ENCODE data around the gene LRRC56. TPM values are rescaled to one million over a fixed set of nuclear protein-coding genes. Genes with fewer than 3 reads are reported as not detected.

LRRC56 gene
- total RNA-seq, 1 experiment from 2014 or later, result 3.4 TPM

DNA sequence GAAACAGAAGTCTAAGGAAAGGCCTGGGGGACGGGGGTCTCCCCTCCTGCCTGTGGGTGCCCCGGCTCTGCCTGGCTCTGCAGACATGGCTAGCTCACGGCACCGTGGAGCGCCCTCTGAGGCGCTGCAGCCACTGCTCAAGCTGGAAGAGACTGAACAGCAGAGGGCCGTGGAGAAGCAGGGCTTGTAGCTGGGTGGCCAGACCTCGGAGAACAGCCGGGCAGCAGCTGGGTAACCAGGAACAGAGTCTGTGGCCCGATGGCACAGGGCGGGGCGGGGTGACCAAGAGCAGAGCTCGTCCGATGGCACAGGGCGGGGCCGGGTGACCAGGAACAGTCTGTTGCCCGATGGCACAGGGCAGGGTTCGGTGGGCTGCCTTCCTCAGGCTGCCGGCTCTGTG lies 48.3 kb upstream of the LRRC56 start:
- H2BK5ac ChIP-seq (ENCODE audit: insufficient read length, low read length), result no peak overlapping the region
- H2BK12ac ChIP-seq (ENCODE audit: insufficient read length, low read depth, low read length), result no peak overlapping the region
- Mint-ChIP-seq H3K27me3 (ENCODE audit: low read depth) (no peaks in the 10 kb centered on the region), H3K4me3 (no peak overlapping the region), H3K36me3 (ENCODE audit: insufficient read depth in 1 of 3, low read depth in 3 of 3) (peaks cover 6 to 20% (median 17%) of the 10 kb centered on the region in 3 experiments), H3K27ac (no peak overlapping the region), H3K9me3 (no peaks in the 10 kb centered on the region), H3K4me1 (no peaks in the 10 kb centered on the region)
- H2BK20ac ChIP-seq (ENCODE audit: low read depth, low read length, poor library complexity, severe bottlenecking), result no peak overlapping the region
- no peaks in the 10 kb centered on the region for H3K4me1 ChIP-seq (ENCODE audit: insufficient read depth, low read length)
- H4K91ac ChIP-seq (ENCODE audit: insufficient read length, low read depth, low read length), result no peak overlapping the region
- no peak overlapping the region for H2AFZ ChIP-seq (ENCODE audit: low read length)
- H4K5ac ChIP-seq (ENCODE audit: insufficient read length, low read depth, low read length), result no peak overlapping the region
- TF ChIP-seq, protein P1, sequence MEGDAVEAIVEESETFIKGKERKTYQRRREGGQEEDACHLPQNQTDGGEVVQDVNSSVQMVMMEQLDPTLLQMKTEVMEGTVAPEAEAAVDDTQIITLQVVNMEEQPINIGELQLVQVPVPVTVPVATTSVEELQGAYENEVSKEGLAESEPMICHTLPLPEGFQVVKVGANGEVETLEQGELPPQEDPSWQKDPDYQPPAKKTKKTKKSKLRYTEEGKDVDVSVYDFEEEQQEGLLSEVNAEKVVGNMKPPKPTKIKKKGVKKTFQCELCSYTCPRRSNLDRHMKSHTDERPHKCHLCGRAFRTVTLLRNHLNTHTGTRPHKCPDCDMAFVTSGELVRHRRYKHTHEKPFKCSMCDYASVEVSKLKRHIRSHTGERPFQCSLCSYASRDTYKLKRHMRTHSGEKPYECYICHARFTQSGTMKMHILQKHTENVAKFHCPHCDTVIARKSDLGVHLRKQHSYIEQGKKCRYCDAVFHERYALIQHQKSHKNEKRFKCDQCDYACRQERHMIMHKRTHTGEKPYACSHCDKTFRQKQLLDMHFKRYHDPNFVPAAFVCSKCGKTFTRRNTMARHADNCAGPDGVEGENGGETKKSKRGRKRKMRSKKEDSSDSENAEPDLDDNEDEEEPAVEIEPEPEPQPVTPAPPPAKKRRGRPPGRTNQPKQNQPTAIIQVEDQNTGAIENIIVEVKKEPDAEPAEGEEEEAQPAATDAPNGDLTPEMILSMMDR (conservative IDR thresholded peaks at IDR 0.05), result no peak
- H3K9me3 ChIP-seq (ENCODE audit: control insufficient read depth, low read depth, low read length), result no peaks in the 10 kb centered on the region
- H2AK5ac ChIP-seq (ENCODE audit: insufficient read length, low read length), result no peak overlapping the region
- no peak overlapping the region for H3K18ac ChIP-seq (ENCODE audit: insufficient read length, low read depth, low read length)
- no CpG with 5 or more reads among the region's 19 CpGs for WGBS (ENCODE audit: extremely low coverage, insufficient read length, low lambda C conversion rate)
- DNase-seq, result peak; percentile 24
- peaks cover 3% of the 10 kb centered on the region for H3K23me2 ChIP-seq (ENCODE audit: insufficient read length, low read depth, low read length, poor library complexity, severe bottlenecking)
- no peak overlapping the region for H3K23ac ChIP-seq (ENCODE audit: insufficient read length, low read depth, low read length)
- no peak overlapping the region for H3K9ac ChIP-seq (ENCODE audit: extremely low read depth, insufficient read length, low read length)
- no peaks in the 10 kb centered on the region for H3K79me1 ChIP-seq (ENCODE audit: insufficient read depth, low read depth, low read length, poor library complexity, severe bottlenecking)
- H3K56ac ChIP-seq (ENCODE audit: insufficient read length, low read depth, low read length), result no peak overlapping the region
- H3K14ac ChIP-seq (ENCODE audit: insufficient read depth, low read length), result no peak overlapping the region
- H3K79me2 ChIP-seq (ENCODE audit: insufficient read depth, low read length), result no peaks in the 10 kb centered on the region; the same call in 1 of the 2 replicates
- no peak overlapping the region for H3T11ph ChIP-seq (ENCODE audit: low read length)
- no peak overlapping the region for H2BK15ac ChIP-seq (ENCODE audit: low read depth, low read length)
- H2BK120ac ChIP-seq (ENCODE audit: low read depth, low read length, poor library complexity, severe bottlenecking), result no peak overlapping the region
- no peaks in the 10 kb centered on the region for H3K27me3 ChIP-seq (ENCODE audit: insufficient read depth, low read length)
- no peak overlapping the region for H3K4me2 ChIP-seq (ENCODE audit: insufficient read depth, insufficient read length, low read length)
- H4K20me1 ChIP-seq (ENCODE audit: control insufficient read depth, insufficient read depth, insufficient read length), result no peaks in the 10 kb centered on the region
- H4K8ac ChIP-seq (replicated peaks; ENCODE audit: insufficient read length, low read depth, low read length), result no peak overlapping the region
- no peak overlapping the region for H3K4ac ChIP-seq (ENCODE audit: low read depth, low read length)
- H3K27ac ChIP-seq (ENCODE audit: insufficient read length, low read depth, low read length), result no peak overlapping the region
